ENCODE results near the gene BTNL9. TPM values are rescaled to one million over a fixed set of nuclear protein-coding genes. Genes with fewer than 3 reads are reported as not detected.

BTNL9 gene
- polyA plus RNA-seq, 3 donors: not detected

GRCh38 chr5:181087309-181087708 lies 47.2 kb downstream of the BTNL9 start:
- no peaks in the 10 kb centered on the region for H3K79me2 ChIP-seq (ENCODE audit: insufficient read depth, low read length)
- H4K20me1 ChIP-seq (ENCODE audit: insufficient read depth, low read length): no peaks in the 10 kb centered on the region
- no peak overlapping the region for H3K4me3 ChIP-seq (replicated peaks in 1 of 3; ENCODE audit: low read depth in 2 of 3, low read length in 3 of 3)
- no peaks in the 10 kb centered on the region for H3K4me1 ChIP-seq (ENCODE audit: control insufficient read depth in 1 of 2, insufficient read depth in 2 of 2, low read length in 2 of 2)
- 72% methylated on average over 5 of the region's 10 CpGs for WGBS (ENCODE audit: insufficient coverage)
- H3K27ac ChIP-seq (ENCODE audit: low read depth in 1 of 2, low read length in 2 of 2): no peak overlapping the region
- TF ChIP-seq CTCF (IDR thresholded peaks at IDR 0.05): no peak
- no peaks in the 10 kb centered on the region for H3K36me3 Mint-ChIP-seq
- H3K4me3 Mint-ChIP-seq: no peak overlapping the region
- no peak for DNase-seq
- intact Hi-C loops (cut with micrococcal nuclease): no loop called here
- no peaks in the 10 kb centered on the region for H3K9me3 ChIP-seq (replicated peaks in 1 of 2; ENCODE audit: control insufficient read depth in 1 of 2, insufficient read depth in 1 of 2, low read length in 2 of 2)
- H3K9ac ChIP-seq (ENCODE audit: insufficient read depth, low read length, poor library complexity, severe bottlenecking): no peak overlapping the region
- H3K4me1 Mint-ChIP-seq: no peaks in the 10 kb centered on the region
- H3K27me3 ChIP-seq (ENCODE audit: control insufficient read depth in 2 of 2, insufficient read depth in 2 of 2, low read length in 2 of 2): peaks cover 4 to 36% of the 10 kb centered on the region in 2 donors
- H3K27me3 Mint-ChIP-seq (ENCODE audit: low read depth in 3 of 3): peaks cover 20 to 48% (median 30%) of the 10 kb centered on the region in 3 donors
- H3K36me3 ChIP-seq (replicated peaks in 1 of 2; ENCODE audit: control insufficient read depth in 1 of 2, insufficient read depth in 2 of 2, low read length in 2 of 2): no peaks in the 10 kb centered on the region
- peaks cover 0 to 3% (median 0%) of the 10 kb centered on the region in 7 donors for H3K9me3 Mint-ChIP-seq
- H3K4me2 ChIP-seq (replicated peaks; ENCODE audit: extremely low read depth, low read length, poor library complexity, severe bottlenecking): no peak overlapping the region
- peak overlapping the region in 1 of 7 donors; percentile 2 for H3K27ac Mint-ChIP-seq
- H2AFZ ChIP-seq (ENCODE audit: insufficient read depth, low read depth, low read length, poor library complexity, severe bottlenecking): no peak overlapping the region

- Histone ChIP-seq H3K36me3 (replicated peaks in 1 of 2; ENCODE audit: control insufficient read depth in 1 of 2, insufficient read depth in 2 of 2, low read length in 2 of 2) (no peaks in the 10 kb centered on the region), H3K9ac (ENCODE audit: insufficient read depth, low read length, poor library complexity, severe bottlenecking) (no peak overlapping the region), H3K9me3 (replicated peaks in 1 of 2; ENCODE audit: control insufficient read depth in 1 of 2, insufficient read depth in 1 of 2, low read length in 2 of 2) (no peaks in the 10 kb centered on the region), H4K20me1 (ENCODE audit: insufficient read depth, low read length) (no peaks in the 10 kb centered on the region), H3K4me3 (replicated peaks in 1 of 3; ENCODE audit: low read depth in 2 of 3, low read length in 3 of 3) (no peak overlapping the region), H3K4me2 (replicated peaks; ENCODE audit: extremely low read depth, low read length, poor library complexity, severe bottlenecking) (no peak overlapping the region), H3K27me3 (ENCODE audit: control insufficient read depth in 2 of 2, insufficient read depth in 2 of 2, low read length in 2 of 2) (peaks cover 3 to 29% of the 10 kb centered on the region in 2 donors), H3K27ac (ENCODE audit: low read depth in 1 of 2, low read length in 2 of 2) (no peak overlapping the region), H3K79me2 (ENCODE audit: insufficient read depth, low read length) (no peaks in the 10 kb centered on the region), H2AFZ (ENCODE audit: insufficient read depth, low read depth, low read length, poor library complexity, severe bottlenecking) (no peak overlapping the region), H3K4me1 (ENCODE audit: control insufficient read depth in 1 of 2, insufficient read depth in 2 of 2, low read length in 2 of 2) (no peaks in the 10 kb centered on the region)
- Mint-ChIP-seq H3K27ac (no peak overlapping the region), H3K36me3 (no peaks in the 10 kb centered on the region), H3K4me3 (no peak overlapping the region), H3K4me1 (no peaks in the 10 kb centered on the region), H3K27me3 (ENCODE audit: low read depth in 3 of 3) (peaks cover 20 to 47% (median 27%) of the 10 kb centered on the region in 3 donors), H3K9me3 (peaks cover 0 to 3% (median 0%) of the 10 kb centered on the region in 7 donors)
- TF ChIP-seq CTCF (IDR thresholded peaks at IDR 0.05): peak; percentile 22
- 62% methylated on average over 4 of the region's 10 CpGs for WGBS (ENCODE audit: insufficient coverage)
- intact Hi-C loops (cut with micrococcal nuclease): no loop called here
- DNase-seq: no peak
Measured at GRCh38 chr5:181088289-181088688, 48.2 kb downstream of the BTNL9 start.

Measured in CD14-positive monocyte (primary cell).